RWPE1 (cell line): ENCODE measurements around the gene EYS.

Experiments
- CTCF ChIA-PET: fragments of 350-600 bp; sonication (Branson Sonifier 250); formaldehyde crosslinking; extraction: SDS; loops from one replicate; lab custom pipeline; 2021; lab: Yijun Ruan, JAX
- POLR2A ChIA-PET: fragments of 400-600 bp; formaldehyde crosslinking; extraction: SDS; loops from one replicate; lab custom pipeline; 2020; ENCODE audit warnings: antibody characterized with exemption; ENCODE audit not compliant: low non-redundant PET; lab: Yijun Ruan, JAX
- DNase-seq: peaks from one replicate; pipeline ENCODE4 v3.0.0; 2012; ENCODE audit warnings: low spot score
- H3K27ac ChIP-seq: fragments of 450-650 bp; 2 replicates; pipeline ENCODE4 v1.5.1; 2017
- CTCF ChIP-seq: fragments of 450-650 bp; conservative IDR thresholded peaks from 2 replicates; pipeline ENCODE4 v1.5.1; 2017; ENCODE audit warnings: low read depth, mild to moderate bottlenecking

EYS gene

GRCh38 chr6:64996301-64996700 is 710.7 kb downstream of the EYS start:
- no peak for TF ChIP-seq CTCF

GRCh38 chr6:64990652-64991304 is 716.2 kb downstream of the EYS start:
- no peak for DNase-seq
- no peak overlapping the region for H3K27ac ChIP-seq
- ChIA-PET POLR2A (no interaction called here), CTCF (no interaction called here)
- TF ChIP-seq CTCF = no peak

More at GRCh38 chr6:64996301-64996700, 710.7 kb downstream of the EYS start:
- POLR2A ChIA-PET = no interaction called here
- no peak overlapping the region for H3K27ac ChIP-seq
- CTCF ChIA-PET = no interaction called here
- DNase-seq = no peak

GRCh38 chr6:64988148-64988547 is 718.9 kb downstream of the EYS start:
- no peak for DNase-seq
- CTCF ChIA-PET = no interaction called here
- H3K27ac ChIP-seq = no peak overlapping the region

GRCh38 chr6:64987066-64987465 is 720.0 kb downstream of the EYS start:
- no peak overlapping the region for H3K27ac ChIP-seq
- CTCF ChIA-PET = no interaction called here
- POLR2A ChIA-PET = no interaction called here
- no peak for DNase-seq
- no peak for TF ChIP-seq CTCF

More at GRCh38 chr6:64988148-64988547, 718.9 kb downstream of the EYS start:
- POLR2A ChIA-PET = no interaction called here
- no peak for TF ChIP-seq CTCF

- POLR2A ChIA-PET = no interaction called here
Measured at GRCh38 chr6:64985726-64986125, 721.3 kb downstream of the EYS start.

GRCh38 chr6:64984948-64985347 is 722.1 kb downstream of the EYS start:
- DNase-seq = no peak
- ChIA-PET CTCF (interaction anchor here (0.6 kb wide), 1 partner anchor 773 kb away, joined by 4 read pairs; no protein-coding TSS in a partner anchor), POLR2A (no interaction called here)
- no peak for TF ChIP-seq CTCF
- no peak overlapping the region for H3K27ac ChIP-seq

More at GRCh38 chr6:64985726-64986125, 721.3 kb downstream of the EYS start:
- no peak for DNase-seq
- CTCF ChIA-PET = no interaction called here
- no peak overlapping the region for H3K27ac ChIP-seq
- no peak for TF ChIP-seq CTCF
